Esophagus squamous epithelium (tissue), 4 donors: ENCODE results near the gene PNCK.
A peak's percentile ranks its signal among the peaks of the same experiment; 100 is the strongest.

Experiments used
- POLR2A ChIP-seq, 4 donors: fragments of 450-650 bp; IDR thresholded peaks; one replicate each; pipeline ENCODE4 v1.6.1; 2017; ENCODE audit warnings: antibody characterized with exemption in 4 of 4, mild to moderate bottlenecking in 4 of 4, moderate library complexity in 3 of 4
- TF ChIP-seq, protein P1 (sequence below), 6 experiments: fragments of 450-650 bp in 4 of 6; fragments of 200-600 bp in 2 of 6; sonication (generic) in 2 of 6; IDR thresholded peaks; one replicate each; pipeline ENCODE4 v1.5.1; 2016 to 2019; ENCODE audit warnings: antibody characterized with exemption in 6 of 6, mild to moderate bottlenecking in 4 of 6, moderate library complexity in 4 of 6

DNA sequence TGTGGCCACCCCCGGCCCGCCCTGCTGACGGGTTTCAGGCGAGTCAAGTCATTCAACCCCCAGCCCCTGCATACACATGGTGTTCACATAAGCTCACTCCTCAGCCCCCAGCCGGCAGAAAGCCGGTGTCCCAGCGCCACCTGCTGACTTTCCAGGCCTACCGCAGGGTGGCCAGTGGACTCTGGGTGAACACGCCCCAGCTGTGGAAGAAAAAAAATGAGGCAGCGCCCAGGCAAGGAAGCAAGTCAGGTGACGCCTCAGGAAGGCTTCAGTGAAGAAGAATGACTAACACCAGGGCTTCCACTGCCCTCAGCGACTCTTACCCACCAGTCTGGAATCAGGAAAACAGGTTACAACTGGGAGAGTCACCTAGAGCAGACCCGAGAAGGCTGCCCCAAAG is 34.8 kb upstream of the PNCK start:
- TF ChIP-seq, protein P1, sequence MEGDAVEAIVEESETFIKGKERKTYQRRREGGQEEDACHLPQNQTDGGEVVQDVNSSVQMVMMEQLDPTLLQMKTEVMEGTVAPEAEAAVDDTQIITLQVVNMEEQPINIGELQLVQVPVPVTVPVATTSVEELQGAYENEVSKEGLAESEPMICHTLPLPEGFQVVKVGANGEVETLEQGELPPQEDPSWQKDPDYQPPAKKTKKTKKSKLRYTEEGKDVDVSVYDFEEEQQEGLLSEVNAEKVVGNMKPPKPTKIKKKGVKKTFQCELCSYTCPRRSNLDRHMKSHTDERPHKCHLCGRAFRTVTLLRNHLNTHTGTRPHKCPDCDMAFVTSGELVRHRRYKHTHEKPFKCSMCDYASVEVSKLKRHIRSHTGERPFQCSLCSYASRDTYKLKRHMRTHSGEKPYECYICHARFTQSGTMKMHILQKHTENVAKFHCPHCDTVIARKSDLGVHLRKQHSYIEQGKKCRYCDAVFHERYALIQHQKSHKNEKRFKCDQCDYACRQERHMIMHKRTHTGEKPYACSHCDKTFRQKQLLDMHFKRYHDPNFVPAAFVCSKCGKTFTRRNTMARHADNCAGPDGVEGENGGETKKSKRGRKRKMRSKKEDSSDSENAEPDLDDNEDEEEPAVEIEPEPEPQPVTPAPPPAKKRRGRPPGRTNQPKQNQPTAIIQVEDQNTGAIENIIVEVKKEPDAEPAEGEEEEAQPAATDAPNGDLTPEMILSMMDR (IDR thresholded peaks at IDR 0.05) = peak; percentile 20 to 71 (median 65)
- no peak for TF ChIP-seq POLR2A (IDR thresholded peaks at IDR 0.05)
